GM18907 (cell line): ENCODE measurements around the gene SNCB.
"Not testable (repeated sequence)": the region's sequence is repeated elsewhere in the genome, so short reads cannot be mapped to it uniquely, and the experiment has no call there.

Source experiments
- ATAC-seq: cut with Tn5 transposase; IDR thresholded peaks from one replicate; pipeline ENCODE4 v1.9.1; 2021; ENCODE audit warnings: mild to moderate bottlenecking, moderate library complexity; ENCODE audit not compliant: unreplicated experiment

Gene SNCB

DNA sequence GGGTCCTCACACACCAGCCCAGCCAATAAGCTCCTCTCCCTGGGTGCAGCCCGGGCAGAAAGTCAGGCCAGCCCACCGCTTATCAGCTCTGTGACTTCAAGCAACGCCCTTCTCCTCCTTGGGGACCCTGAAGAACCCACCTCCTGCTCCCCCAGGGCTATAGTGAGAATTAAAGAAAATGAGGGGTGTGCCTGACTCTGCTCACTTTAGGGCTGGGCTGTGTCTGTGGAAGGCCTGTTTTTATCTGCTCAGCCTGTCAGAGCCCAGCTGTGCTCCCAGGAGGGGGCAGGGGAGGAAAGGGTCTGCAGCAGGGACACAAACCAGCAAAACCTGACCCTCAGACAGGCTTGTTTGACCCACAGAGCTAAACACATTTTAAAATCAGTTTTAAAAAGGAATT, 24.3 kb downstream of the SNCB start:
- ATAC-seq: no peak

DNA sequence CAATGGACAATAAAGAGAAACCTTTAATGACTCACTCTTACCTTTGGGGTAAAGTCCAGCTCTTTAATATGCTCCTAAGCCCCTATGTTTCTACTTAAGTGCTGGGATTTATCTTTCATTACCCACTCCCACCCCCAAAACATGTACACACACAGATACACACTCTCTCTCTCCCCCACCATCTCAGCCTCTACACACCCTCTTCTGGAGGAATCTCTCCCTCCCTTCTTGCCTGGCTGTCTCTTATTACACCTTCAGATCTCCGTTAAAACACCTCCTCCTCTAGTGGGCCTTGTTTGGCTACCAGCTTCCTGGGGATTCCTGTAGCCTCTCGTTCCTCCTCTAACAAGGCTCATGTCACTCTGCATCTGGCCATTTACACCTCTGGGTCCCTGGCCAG, 27.2 kb downstream of the SNCB start:
- ATAC-seq: no peak

DNA sequence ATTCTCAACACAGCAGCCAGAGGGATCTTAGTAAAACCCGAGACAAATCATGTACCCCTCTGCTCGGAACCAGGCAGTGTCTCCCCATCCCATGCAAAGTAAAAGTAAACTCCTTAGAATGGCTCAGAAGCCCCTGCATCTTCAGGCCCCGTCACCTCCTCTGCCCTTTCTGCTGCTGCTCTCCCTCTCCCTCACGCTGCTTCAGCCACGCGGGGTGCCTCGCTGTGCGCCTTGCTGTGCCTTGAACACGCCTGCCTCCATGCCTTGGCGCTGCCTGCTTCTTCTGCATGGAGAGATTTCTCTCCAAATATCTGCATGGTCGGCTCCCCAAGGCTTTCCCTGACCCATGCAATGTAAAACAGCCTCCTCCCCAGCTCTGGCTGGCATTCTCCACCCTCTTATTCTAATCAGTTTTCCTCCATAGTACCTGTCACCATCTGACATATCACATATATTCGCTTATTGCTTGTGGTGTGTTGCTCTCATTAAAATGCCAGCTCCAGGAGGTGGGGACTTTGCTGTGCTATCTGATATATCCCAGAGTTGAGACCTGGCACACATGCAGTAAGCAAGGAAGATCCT, 28.3 kb downstream of the SNCB start:
- no peak for ATAC-seq

DNA sequence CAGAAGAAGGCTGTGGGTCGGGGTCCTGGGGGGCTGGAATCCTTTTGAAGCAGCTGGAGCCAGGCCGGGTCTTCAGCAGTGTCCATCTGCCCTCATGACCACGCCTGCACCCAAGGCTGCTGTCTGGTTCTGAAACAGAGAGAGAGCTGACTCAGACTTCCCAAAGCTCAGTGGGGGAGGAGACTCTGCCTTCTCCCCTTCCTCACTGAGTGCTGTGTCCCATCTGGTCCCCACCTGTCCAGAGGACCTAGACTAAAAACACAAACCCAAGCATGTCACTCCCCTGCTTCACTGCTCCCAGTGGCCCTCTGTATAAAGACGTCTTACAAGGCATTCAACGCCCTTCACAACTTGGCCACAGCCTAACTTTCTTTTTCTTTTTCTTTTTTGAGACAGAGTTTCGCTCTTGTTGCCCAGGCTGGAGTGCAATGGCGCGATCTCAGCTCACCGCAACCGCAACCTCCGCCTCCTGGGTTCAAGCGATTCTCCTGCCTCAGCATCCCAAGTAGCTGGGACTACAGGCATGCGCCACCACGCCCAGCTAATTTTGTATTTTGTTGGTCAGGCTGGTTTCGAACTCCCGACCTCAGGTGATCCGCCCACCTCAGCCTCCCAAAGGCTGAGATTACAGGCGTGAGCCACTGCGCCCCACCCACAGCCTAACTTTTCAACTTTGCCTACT, 30.4 kb downstream of the SNCB start:
- ATAC-seq: not testable (repeated sequence)

DNA sequence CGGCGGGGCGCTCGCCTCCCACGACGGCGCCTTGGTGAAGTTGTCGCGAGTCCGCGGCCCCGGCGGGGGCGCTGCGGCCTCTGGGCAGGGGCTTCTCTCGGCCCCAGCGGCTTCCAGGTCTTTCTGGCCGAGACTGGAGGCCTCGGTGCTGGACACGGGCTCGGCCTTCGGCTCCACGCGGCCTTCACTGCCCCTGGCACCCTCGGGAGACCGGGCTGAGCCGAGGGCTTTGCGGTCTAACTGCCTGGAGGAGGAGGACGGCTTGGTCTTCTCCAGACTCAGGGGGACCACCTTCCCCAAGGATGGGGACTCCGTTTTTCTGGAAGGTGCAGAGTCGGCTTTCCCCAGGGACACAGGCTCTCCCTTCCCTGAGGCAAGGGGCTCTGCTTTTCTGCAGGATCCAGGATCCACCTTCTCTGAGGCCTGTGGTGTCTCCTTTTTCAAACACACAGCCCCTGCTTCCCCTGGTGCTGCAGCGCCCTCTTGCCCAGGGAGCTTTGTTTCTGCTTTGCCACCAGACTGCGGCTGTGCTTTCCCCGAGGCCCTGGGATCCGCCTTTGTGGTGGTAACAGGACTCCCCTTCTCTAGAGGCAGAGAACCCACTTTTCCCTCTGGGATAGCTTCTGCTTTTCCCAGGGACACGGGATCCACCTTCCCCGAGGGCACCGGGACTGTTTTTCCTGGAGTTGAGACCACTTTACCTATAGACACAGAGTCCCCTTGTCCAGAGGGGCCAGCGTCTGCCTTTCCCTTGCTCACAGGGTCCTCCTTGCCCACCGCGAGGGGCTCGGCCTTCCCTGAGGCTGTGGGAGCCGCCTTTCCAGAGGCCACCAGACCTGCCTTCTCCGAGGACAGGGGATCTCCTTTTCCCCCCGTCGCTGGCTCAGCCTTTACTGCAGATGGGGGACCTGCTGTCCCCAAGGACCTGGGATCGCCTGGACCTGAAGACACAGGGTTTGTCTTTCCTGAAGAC, 32.6 kb downstream of the SNCB start:
- ATAC-seq: no peak

DNA sequence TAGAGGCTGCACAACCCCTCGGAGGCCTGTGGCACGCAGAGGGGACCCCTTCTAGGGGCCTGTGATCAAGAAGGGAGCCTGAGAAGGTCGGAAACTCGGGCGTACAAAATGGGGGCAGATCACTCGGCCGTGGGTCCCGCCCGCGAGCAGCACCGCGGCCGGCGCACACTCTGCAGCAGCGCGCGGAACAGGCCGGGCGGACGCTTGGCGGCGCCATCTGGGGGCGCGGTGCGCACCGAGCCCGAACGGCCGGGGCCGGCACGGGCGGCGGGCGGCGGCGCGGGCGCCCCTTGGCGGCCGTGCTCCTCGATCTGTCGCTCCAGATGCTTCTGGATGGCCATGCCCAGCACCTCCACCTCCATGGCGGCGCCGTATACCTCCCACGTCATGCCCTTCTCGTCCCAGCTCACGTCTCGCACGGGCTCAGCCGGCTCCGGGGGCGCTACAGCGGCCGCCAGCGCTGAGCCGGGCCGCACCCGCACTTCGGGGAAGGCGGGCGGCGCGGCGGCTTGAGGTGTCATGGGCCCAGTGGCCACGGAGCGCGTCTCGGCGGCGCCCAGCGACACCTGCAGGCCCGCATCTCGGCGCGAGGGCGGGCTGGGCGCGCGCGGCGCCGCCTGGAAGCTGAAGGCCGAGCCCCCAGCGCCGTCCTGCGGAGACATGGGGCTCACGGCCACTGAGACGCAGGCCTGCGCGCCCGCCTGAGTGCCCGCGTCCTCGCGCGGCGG, 33.5 kb downstream of the SNCB start:
- ATAC-seq: peak; percentile 68

DNA sequence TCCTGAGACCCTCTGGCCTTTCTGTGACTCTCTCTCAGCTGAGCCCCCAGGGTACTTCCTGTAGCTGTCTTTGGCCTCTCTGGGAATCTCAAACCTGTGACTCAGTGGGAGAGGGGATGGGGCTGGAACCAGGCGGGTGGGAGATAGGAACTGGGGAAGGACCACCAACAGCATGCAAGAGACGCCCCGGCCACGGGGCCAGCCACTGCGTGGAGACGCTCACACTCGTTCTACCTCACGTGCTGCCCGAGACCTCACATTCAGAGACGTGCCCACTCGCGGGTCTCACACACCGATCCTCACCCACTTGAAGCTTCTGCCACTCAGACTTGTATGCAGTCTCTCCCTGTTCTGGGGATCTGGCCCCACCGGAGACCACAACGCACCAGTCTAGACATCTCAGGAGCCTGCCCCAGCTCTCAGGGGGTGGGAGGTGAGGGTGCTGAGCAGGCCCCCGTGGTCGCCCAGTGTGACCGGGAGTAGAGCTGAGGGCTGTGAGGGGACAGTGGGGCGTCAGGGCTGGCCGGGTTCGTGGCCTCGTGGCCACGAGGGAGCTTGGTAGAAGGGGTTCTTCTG, 34.2 kb downstream of the SNCB start:
- no peak for ATAC-seq

DNA sequence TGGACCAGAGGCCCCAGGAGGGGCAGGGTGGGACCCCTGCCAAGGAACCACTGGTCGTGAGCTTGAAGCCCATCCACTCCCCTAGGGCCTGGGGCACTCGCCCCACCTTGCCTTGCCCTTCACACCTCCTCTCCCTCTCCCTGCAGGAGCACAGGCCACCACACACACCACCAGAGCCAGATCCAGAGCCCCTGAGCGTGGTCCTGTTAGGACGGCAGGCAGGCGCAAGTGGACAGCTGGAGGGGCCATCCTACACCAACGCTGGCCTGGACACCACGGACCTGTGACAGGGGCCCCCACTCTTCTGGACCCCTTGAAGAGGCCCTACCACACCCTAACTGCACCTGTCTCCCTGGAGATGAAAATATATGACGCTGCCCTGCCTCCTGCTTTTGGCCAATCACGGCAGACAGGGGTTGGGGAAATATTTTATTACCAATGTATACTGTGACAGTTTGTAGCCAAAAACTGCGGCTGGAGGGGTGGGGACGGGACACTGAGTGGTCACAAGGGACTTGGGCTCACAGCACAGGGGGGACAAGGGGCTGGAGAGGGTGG, 34.9 kb downstream of the SNCB start:
- ATAC-seq: no peak

DNA sequence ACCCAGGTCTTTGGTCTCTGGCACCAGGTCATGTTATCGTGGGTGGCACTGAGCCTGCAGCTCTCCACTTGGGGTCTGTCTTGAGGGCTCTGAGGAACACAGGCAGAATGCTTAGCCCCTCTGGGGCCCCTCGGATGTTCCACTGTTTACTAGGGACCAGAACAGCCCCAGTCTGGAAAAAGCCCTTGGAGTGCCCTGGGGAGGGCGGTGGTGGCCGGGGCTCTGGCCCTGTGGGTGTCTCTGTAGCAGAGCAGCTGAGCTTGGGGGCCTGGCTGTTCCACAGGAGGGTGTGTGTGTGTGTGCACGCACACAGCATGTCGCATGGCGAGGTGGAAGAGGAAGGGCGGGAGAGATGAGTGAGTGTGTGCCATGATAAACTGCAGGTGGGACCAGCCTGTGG, 35.8 kb downstream of the SNCB start:
- ATAC-seq: no peak

DNA sequence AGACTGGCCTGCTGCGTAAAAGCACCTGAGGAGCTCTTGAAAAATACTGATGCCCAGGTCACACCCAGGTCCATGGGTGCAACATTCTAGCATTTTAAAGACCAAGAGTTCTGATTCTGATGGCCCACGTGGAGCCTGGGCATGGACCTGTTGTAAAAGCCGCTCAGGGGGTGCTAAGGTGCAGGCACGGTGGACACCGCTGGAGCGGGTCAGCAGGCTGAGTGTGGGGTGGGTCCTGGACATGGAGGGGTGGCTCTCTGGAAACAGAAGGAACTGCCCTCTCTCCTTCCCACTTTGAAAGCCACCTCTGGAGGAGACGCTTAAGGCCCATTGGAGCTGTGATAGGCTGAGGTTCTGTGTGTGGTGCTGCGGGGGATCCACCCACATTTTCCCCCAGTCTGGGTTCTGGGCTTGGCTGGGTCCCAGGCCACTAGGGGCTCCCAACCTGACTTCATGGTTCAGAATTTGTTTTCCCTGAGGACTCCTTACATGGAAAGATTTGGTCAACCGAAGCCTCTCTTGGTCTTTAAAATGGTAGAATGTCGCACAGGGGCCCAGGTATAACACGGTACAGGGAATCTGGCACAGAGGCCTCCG, 37.0 kb downstream of the SNCB start:
- ATAC-seq: no peak

DNA sequence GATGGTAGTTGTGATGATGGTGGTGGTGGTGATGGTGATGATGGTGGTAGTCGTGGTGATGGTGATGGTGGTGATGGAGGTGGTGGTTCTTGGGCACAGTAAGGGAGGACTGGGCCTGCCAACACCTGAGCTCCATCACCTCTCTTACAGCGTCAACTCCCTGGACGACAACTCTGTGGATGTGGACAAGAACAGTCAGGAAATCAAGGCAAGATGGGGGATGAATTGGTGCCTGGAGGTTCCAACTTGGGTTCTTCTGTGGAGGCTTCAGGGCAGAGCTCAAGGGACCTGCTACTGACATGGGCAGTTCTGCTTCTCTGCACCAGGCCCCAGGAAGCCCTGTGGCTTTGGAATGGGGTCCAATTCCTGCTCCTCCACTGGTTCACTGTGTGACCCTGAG, 37.8 kb downstream of the SNCB start:
- no peak for ATAC-seq

DNA sequence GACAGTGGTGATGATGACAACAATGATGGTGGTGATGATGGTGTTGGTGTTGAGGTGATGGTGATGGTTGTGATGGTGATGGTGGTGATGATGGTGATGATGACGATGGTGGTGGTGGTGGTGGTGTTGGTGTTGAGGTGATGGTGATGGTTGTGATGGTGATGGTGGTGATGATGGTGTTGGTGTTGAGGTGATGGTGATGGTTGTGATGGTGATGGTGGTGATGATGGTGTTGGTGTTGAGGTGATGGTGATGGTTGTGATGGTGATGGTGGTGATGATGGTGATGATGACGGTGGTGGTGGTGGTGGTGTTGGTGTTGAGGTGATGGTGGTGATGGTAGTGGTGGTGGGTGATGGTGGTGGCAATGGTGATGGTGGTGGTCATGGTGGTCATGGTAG, 38.7 kb downstream of the SNCB start:
- not testable (repeated sequence) for ATAC-seq

DNA sequence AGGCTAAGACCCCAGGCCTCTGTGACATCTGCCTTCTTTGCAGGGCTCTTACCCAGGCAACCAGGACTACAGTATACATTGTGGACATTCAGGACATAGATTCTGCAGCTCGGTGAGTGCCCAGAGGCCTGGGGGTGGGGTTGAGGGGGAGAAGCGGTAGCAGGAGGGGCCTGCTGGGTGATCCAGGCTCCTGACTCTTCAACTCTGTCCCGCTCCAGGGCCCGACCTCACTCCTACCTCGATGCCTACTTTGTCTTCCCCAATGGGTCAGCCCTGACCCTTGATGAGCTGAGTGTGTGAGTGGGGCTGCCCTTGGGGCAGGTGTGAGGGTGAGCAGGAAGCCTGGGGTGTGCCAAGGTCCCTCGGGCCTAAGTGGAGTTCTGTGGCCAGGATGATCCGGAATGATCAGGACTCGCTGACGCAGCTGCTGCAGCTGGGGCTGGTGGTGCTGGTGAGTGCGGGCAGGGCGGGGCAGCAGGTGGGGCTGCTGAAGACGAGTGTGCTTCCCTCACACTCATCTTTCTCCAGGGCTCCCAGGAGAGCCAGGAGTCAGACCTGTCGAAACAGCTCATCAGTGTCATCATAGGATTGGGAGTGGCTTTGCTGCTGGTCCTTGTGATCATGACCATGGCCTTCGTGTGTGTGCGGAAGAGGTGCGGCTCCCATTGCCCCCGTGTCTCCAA, 40.2 kb downstream of the SNCB start:
- no peak for ATAC-seq

DNA sequence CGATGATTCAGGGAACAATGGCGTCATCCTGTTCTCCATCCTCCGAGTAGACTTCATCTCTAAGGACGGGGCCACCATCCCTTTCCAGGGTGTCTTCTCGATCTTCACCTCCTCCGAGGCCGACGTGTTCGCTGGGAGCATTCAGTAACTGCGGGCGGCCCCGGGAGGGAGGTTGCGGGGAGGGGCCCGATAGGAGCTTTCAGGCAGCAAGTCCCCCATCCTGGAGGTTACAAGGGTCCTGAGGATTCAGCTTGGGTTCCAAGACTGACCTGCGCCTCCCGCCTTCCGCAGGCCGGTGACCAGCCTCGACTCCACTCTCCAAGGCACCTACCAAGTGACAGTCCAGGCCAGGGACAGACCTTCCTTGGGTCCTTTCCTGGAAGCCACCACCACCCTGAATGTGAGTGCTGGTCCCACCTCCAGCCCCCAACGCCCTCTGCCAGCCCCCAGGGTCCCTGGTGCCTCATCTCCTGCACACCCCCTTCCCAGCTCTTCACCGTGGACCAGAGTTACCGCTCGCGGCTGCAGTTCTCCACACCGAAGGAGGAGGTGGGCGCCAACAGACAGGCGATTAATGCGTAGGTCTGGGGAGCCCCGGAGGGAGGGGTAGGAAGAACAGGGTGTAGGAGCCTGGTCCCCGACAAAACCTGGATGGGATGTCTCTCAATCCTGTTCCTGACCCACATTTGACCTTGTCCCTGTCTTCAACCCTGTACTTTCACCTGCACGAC, 41.1 kb downstream of the SNCB start:
- no peak for ATAC-seq

DNA sequence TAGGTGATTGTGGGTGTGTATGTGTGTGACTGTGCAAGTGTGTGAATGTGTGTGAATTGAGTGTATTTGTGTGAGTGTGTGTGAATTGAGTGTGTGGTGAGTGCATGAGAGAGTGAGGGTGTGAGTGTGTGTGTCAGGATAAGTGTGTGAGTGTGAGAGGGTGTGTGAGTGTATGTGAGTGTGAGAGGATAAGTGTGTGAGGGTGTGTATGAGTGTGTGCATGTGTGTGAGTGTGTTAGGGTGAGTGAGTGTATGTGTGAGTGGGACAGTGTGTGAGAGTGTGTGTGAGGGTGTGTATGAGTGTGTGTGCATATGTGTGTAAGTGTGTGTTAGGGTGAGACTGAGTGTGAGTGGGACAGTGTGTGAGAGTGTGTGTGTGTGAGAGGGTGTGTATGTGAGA, 42.0 kb downstream of the SNCB start:
- ATAC-seq: no peak

DNA sequence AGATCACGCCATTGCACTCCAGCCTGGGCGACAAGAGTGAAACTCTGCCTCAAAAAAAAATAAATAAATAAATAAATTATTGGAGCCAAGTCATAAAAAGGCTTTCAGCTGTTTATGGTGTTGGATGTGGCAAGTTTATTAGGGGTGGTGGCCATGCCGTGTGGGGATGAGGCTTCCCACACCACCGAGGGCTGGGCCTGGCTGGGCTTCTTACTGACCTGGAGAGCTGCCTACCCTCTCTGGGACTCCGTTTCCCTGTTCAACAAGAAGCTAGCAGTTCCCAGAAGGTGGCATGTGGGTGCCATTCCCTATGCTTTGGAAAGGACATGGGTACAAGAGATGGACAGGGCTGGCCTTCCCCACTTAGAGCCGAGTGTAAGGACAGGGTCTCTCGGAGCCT, 42.9 kb downstream of the SNCB start:
- ATAC-seq: no peak

DNA sequence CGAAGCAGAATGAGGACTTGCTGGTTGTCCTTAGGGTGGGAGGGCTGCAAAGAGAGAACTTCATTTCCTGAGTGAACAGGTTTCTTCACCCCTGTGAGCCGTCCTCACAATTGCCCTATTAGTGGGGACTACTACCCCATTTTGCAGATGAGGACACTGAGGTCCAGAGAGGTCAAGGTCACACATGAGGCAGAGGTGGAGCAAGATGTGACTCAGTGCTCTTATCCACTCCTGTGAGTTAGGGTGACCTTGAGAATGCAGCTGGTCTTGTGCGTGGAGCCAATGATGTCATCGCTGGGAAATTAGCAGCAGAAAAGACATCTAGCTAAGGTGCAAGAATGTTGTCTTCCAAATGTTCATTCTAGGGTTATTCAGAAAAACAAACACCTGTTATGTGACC, 47.3 kb downstream of the SNCB start:
- no peak for ATAC-seq

DNA sequence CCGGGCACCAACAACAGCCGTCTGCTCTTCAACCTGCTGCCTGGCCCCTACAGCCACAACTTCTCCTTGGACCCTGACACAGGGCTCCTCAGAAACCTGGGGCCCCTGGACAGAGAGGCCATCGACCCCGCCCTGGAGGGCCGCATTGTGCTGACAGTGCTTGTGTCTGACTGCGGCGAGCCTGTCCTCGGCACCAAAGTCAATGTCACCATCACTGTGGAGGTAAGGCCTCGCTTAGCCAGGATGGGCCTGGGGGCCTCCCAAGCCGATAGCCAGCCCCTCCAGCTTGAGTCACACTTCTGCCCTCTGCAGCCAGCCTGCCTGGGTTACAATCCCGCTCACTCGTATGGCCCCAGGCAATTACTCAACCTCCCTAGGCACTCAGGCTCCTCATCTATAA, 49.0 kb downstream of the SNCB start:
- ATAC-seq: no peak

DNA sequence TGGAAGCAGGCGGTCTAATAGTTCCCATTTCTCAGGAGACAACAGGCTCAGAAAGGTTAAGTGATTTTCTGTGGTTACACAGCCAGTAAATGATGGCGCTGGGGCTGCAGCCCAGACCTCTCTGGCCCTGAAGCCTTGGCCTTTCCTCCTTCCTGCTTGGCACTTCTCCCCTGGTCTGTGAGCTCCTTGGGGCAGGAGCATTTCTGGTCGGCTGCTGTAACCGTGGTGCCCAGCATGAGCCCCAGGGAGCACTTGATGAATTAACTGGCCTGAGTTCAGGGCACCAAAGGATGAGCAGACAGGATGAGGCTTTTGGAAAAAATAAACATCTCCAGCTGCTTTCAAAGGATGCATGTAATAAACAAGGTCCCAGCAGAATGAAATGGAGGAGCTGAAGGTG, 51.0 kb downstream of the SNCB start:
- ATAC-seq: no peak
